T1000 (cell line): ENCODE measurements around the gene RET.

Source experiments
- DNase-seq: peaks from one replicate; lab custom pipeline; 2025; ENCODE audit warnings: mixed read lengths; lab: John Stamatoyannopoulos, UW

Gene RET

DNA sequence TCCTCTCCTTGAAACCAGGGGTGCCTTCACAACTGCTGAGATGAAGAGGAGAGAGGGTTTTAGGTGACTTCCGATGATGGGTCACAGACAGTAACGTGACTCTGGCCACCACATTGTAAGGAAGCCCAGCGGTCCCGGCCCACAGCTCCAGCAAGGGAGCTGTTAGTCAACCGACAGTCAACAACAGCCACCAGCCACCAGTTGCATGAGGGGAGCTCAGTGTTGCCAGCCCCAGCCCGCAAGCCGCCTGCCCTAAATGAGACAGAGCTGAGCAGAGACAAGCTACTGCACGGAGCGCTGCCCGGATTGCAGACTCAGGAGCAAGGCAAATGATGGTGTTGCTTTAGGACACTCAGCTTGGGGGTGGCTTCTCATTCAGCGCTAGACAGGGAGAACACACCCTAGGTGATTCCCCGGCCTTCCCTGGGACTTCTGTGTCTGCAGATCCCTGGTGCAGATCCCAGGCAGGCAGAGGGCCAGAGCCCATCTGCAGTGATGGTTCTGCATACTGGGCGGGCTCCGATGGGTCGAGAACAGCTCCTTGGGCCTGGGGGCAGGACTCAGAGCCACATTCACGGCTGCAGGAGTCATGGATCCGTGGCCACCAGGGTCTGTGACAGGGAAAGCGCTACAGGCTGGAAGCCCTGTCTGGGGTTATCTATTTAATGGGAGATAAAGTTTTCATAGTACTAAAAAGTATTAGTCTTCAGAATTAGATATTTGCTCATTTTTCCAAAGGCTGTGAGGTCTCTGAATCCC, 14.3 kb upstream of the RET start:
- DNase-seq, result no peak

DNA sequence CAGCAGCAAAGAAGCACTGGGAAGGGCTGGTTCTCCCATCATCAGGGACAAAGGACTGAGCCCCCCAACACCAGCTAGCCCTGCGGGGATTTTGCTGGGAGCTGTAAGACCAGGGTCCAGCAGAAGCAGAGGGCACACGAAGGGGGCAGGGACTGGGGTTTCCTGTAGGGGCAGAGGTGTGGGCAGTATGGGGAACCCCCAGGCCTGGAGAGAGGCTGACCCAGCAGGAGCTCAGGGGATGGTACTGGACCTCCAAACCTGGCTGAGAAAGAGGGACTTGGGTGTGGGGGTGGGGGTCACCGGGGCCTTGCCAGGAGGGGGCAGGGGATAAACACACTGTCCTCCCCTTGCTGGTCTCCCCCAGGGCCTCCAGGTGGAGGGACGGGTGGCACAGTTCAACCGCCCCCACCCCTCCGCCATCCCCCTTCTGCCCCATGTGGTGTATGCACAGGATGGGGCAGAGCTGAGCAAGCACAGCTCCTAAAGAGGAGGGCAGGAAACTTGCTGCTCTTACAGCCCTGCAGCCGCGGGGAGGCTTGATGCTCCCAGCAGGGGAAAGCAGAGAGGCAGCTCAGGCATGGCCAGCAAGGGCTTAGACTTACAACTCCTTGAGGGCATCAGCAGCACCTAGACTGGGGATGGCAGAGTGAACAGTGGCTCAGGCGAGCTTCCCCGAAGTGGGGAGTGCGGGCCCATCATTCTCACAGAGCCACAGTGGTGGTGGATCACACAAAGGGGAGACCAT, 12.4 kb upstream of the RET start:
- DNase-seq, result no peak

DNA sequence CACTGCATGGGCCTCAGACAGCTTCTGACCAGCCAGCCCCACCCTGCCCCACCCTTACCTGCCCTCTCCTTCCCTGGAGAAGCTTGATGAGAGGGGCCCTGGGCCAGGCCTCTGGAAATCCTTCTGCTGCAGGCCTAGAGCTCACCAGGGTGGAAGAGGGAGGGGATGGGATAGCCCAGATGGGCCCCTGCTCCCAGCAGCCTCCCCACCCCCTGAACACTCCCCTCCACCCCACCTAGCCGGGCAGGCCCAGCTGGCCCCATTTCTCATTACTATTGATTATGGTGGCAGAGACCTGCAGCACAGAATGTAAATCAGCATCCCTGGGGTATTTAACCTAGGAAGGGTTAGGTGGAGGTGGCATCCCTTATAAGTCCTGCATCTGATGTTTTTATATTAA, 11.6 kb upstream of the RET start:
- no peak for DNase-seq

DNA sequence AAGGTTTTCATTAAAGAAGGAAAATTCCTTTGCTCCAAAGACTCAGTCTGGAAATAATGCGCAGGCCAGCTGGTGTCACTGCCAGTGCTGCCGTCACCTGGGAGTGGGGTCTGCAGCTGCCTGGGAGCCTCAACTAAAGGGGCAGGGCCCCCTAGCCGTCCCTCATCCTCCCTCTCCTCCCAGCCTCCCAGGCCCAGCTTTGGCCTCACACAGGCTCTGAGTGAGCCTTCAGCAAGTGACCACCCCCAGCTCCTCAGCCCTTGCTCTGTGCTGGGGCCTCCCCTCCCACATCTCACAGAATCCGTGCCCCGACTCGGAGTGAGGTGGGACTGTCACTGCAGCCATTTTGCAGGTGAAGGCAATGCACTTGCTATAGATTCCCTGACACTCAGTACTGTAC, 11.1 kb upstream of the RET start:
- no peak for DNase-seq

DNA sequence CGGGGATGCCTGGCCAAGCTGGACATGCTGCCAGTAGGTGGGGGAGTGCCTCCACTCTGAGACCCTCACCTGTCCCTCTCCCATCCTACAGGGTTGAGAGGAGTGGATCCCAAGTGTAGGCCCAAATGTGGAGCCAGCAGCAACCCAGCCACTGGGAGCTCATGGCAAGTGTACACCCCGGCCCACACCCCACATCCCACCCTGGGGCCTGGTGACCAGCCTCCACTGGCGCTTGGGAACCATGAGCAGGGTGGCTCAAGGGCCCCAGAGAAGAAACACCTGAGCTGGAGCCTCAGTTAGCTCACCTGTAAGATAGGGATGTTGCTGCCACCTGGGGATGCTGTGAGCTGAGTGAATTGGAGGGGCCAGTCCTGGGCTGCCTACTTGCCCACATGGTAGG, 10.4 kb upstream of the RET start:
- DNase-seq, result no peak

DNA sequence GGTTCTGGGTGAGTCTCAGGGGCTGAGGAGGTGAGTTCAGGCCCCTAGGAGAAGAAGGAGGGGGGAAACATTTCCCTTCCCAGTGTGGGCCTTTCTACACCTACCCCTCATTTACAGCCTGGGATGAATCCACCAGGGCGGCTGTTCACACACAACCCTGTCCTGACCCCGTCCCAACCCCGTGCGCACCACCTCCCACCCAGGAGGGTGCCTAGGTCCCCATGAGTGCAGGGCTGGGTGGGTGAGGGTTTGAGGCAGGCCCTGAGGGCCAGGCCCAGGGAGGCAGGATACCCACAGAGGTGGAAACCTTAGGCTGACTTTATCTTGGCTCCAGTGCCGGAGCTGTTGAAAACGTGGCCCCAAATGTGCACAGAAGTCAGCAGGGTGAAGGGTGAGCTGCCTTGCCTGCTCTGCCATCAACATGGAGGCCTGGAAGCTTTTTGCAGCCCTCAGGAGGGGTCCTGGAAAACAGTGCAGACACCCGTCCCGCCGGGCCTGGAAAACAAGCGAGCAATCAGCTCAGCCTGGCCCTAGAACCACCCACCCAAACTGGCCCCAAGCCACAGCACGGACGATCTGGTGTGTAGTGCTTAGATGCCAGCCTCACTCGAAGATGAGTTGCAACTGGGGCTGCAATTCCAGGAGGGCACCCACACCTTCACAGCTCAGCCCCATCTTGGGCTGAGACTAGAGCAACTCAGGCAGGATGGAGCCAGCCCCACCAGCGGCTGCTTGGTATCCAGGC, 9.3 kb upstream of the RET start:
- DNase-seq, result no peak

DNA sequence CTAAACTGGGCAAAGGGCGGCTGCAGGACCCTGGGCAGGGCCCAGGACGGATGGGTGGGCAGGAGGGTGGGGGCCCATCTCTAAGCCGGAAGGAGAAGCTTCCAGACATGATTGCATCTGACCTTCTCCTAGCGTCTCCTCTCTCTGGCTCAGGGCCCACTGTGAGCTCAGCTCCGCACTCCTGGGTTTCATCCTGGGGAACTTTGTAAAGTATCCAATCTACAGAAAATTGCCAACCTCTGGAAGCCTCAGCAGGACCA, 8.8 kb upstream of the RET start:
- no peak for DNase-seq

DNA sequence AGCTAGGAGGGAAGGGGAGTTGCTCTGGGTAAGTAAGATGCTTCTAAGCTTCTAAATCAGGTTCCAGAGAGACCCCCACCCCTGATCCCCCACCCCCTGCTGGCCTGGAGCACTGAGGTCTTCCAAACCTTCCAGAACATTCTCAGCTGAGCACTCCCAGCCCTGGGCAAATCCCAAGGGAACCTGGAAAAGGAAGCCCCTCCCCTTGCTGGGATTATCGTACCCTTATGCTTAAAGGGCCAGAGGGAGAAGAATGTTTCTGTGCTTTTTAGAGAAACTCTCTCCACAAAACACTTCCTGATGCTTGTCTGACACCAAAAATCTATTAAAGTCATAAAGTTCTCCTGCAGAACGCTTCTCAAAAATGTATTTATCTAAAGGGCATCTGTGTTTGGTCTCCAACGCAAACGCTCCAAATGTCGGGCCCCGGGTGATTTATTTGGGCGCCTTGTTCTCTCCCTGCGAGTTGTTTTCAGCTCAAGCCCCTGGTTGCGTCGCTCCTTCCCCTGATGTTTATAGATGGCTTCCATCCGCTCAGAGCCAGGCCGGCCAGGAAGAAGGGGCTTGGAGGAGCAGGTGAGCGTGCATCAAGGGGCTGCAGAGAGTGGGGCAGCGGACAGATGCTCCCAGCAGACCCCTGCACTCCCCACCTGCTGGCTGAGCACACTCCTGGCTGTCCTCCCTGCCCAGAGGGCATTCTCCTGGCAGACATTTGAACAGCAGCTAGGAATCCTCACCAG, 8.2 kb upstream of the RET start:
- DNase-seq, result no peak

DNA sequence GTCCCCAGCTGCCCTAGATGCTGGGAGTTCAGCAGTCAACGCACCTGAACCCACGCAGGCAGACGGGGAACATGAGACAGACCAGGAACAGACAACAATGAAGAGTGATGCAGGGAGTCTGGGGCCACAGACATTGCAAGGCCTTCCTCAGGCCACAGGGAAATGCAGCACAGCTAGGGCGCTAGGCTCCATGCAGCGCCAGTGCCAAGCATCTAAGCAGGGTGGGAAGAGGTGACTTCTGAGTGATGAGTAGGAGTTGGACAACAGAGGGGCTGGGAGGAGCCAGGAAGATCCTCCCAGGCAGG, 7.7 kb upstream of the RET start:
- no peak for DNase-seq

DNA sequence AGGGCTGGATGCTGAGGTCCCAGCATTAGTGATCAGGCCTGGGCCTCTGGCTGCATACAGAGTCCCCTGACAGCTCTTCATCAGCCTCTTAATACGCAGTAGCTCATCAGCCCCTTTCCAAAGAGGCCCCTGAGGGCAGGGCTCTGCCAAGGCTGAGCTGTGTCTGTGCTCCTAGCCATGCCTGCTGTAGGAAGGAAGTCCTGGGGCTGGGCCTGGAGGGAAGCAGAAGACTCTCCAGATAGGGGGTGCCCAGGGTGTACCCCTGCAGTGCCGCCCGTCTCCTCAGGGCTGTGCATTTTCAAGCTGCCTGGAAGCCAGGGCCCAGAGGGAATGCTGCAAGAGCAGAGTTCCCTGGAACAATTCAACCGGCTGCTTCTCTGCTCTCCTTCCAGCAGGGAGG, 7.3 kb upstream of the RET start:
- no peak for DNase-seq

DNA sequence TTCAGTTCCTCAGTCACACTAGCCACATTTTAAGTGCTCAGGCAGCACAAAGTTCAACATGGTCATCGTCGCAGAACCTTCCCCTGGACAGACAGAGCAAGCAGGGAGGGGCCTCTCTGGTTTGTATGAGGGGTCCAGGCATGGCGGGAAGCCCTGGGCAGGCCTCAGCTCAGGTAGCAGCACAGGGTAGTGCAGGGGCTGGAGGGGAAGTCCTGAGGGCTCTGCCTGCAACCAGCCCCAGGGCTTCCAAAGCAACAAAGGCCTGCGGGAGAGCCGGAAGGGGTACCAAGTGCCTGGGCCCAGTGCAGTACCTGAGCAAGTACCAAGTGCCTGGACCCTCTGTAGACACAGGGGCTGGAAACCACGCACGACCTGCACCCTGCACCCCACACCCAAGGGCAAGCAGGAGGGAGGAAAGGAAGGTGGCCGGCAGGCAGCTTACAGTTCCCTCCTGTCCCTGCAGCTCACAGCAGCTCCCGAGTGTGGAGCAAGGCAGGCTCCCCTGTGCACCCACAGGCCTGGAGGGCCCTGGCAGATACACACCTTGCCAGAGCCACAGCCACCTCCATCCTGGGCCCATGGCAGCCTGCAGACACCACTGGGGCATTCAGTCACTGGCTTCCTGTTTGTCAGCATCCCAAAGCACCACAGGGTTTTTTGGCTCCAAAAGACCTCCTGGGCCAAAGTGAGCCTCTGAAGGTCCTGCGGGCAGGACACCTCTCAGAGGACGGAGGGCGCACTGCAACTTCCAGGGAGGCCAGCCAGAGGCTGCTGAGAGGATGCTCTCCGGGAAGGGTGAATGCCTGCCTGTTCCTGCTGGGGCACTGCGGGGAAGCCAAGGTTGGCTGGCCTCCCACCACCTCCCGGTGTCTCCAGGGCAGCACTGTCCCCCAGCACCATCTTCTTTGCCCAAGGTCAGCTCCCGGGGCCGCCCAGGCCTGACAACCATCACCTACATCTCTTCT, 6.5 kb upstream of the RET start:
- no peak for DNase-seq

DNA sequence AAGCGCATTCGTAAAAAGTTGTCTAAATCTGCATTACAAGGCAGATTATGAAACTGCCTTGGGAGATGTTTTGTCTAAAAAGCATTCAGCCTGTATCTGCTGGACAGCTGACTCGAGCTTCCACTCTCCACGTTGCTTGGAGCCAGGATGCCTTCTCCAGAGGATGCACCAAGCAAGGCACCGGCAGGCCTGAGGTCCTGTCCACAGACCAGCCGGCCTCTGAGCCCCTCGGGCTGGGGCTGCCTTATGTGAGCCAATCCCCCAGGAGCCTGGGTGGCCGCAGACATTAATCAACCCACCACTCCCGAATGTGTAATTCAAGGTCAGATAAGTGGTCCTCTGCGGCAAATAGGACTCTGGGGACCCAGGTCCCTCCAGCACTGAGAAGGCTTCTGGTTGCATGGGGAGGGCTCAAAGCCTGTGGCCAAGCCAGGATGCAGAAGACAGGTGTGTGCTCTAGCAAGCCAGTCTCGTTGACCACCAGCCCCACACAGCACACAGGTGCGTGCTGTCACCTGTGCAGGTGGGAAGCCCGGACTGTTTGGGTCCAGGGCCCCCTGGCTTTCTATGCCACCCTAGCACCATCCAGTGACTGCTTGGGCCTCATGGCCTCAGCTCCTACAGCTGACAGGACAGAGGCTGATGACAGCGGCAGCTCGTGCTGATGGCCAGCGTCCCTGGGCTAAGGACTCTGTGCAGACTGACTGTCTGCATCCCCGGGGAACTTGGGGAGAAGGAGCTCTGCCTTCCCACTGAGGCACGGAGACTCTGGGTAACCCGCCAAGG, 4.8 kb upstream of the RET start:
- no peak for DNase-seq

DNA sequence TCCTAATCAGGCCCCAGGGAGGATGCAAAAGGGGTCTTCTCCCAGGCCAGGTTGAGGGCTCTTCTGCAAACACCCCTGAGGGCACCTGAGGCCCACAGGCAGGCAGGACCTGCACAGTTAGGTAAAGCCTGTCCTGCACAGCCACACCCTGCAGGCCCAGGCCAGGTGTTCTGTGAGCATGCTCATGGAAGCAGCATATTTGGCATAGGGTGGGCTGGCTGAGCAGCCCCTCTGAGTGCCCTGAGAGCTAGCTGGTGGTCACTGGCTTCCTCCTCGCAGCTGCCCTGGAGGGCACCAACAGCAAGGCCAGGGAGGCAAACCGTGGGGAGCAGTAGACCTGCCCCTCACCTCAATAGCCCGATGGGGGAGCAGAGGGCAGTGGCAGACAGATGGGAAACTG, 3.7 kb upstream of the RET start:
- no peak for DNase-seq

DNA sequence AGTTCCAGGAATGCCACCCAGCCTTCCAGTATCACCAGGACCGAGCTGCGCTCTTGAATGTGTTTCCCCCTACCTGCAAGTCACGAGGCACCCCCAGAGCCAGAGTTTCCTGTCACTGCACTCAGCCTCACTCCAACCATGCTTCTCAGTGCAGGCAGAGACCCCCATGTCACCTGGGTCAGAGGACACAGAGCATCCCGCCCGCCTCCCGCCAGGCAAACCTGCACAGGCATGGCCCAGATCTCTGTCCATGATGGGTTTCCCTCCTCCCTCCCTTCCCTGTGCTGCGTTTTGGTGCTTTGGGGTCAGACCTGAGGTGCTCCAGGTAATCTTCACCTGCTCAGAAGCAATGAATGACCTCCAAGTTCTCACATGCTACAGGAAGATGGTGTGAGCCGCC, 3.1 kb upstream of the RET start:
- DNase-seq, result no peak

DNA sequence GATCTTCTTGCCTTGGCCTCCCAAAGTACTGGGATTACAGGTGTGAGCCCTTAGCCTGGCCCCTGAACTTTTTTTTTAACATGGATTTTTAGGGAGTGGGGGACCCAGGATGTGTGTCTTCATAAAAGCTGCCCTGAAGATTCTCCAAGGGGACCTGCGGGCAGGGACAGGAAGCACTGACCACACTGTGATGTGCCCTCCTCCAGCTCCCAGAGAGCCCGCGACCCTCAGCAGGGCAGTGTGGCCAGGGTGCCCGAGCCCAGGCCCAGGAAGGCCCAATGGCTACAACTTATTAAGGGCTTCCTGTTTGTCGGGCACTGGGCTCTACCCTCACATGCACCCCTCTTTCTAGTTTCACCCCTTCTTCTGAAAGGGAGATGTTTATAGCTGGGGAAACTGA, 2.5 kb upstream of the RET start:
- DNase-seq, result no peak

DNA sequence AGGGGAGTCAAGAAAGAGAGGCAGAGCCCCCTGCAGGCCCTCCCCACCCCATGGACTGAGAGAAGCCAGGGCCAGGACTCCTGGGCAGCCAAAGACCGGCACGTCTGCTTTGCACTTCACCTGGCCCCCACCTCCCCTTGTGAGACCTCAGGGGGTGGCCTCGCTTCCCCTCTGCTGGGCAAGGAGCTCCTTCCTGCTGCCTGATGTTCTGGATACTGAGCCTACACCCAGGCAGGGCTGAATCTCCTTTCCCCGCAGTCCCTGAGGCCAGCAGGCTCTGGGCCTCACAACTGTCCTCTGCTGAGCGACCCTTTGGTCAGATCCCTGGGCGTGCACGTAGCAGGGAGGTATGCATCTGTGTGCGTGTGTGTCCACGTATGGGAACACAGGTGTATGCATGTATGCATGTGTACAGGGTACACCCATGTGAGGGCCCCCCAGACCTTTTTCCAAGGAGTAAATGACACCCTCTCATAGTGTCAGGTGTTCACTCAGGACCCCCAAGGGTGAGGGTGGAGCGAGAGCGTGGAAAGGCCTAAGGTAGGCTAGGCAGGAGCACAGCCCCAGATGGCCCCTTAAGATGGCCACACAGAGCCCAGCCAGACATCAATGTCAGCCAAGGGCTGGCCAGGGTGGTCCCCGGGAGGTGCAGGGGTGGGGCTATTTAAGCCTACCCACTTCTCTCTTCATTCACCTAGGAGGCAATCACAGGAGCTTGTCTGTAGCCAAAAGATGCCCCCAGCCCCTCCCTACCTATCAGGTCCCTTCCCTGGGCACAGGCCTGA, 1.9 kb upstream of the RET start:
- DNase-seq, result no peak

DNA sequence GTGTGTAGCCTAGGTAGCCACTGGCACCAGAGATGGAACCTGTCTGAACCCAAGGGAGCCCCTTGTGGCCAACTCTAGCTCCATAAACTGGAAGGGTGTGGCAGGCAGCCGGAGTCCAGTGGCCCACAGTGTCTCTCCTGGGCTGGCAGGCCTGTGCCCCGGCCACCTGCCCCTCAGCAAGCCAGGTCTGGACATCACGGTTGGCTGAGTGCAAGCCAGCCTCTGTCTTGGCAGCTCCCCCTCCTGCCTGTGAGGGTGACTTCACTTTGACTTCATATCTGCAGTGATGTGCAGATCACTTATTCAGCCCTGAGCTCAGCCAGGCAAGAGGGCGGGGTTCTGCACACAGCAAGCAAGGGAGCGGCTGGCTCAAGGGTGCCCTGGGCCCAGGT, 1.3 kb upstream of the RET start:
- DNase-seq, result no peak

DNA sequence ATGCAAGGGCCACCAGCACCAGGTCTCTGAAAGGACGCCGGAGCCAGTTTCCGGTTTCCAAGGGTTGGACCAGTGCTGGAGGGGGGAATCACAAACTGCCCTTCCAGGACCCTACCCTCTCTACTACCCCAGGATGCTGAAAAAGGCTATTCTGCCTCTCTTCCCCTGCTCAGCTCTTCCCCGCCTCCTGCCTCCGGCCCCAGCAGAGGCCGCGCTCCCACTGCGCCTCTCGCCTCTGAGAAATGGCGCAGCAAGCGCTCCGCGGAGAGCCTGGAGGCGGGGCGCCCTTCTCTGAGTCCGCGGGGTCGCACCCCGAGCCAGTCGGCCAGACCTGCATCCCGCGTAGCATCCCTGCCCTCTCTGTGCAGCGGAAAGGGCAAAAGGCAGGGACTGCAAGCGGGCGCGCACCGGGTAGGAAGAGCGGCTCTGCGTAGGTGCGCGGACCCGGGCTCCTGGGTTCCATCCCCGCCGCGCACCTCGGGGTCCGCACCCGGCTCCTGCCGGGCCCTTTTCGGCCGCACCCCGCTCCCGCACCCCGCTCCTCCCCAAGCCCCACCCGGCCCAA, 476 bp upstream of the RET start:
- no peak for DNase-seq

DNA sequence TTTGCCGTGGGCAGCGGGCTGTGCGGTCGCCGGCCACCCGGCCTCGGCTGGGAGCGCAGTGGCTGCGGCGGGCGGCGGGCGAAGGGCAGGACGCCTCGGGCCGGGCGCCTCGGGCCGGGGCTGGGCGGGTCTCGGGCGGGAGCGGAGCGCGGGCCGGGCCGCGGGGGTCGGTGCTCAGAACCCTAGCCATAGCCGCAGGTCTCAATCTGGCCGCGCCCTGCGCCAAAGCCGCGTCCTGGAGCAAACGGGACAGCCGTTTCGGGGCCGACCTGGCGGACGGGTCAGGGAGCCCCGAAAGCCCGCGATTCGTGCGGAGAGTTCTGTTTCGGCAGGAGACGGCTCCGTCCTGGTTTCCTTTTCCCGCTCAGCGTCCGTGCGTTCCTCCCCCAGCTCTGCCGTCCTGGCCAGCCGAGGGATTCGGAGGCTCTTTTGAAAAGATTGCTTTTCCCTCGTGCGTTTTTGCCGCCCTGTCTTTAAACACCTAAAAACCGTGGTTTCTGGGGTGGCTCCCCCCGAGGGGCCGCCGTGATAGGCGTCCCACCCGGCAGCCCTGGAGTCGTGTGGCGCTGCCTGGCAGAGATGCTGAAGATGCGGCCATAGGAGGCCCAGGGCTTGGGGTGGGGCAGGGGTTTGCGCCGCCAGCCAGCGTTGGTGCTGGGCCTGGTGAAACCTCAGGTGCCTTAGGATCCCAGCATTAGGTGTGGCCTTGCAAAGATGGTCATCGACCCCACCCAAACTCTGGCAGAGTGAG, 727 bp downstream of the RET start:
- no peak for DNase-seq
